ENCODE results near the gene RIC8B. TPM values are rescaled to one million over a fixed set of nuclear protein-coding genes. Genes with fewer than 3 reads are reported as not detected.

RIC8B gene
- total RNA-seq, 1 experiment from 2014 or later = 29.0 TPM

DNA sequence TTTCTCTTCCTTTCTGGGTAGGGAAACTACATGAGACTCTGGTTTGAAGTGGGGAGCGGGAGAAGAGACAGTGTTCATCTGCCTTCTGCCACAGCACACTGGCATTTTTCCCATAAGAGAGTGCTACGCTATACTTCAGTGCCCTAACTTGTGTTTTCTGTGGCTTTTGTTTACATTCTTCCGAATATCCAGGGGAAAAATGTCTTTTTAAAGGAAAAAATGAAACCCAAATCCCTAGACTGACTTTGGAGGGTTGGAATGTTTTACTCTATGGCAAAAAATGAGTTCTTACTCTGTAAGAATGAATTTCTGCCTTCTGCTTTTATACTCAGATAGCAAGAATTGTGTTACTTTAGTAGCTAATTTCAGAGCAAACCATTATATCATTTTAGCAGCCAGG lies 93.2 kb downstream of the RIC8B start:
- Histone ChIP-seq H2BK5ac (ENCODE audit: insufficient read length, low read length) (no peak overlapping the region), H4K5ac (ENCODE audit: insufficient read length, low read depth, low read length) (no peak overlapping the region), H3K23me2 (ENCODE audit: insufficient read length, low read depth, low read length, poor library complexity, severe bottlenecking) (no peaks in the 10 kb centered on the region), H2BK15ac (ENCODE audit: low read depth, low read length) (no peak overlapping the region), H2AFZ (ENCODE audit: low read length) (no peak overlapping the region), H3K27ac (ENCODE audit: insufficient read length, low read depth, low read length) (no peak overlapping the region), H4K20me1 (ENCODE audit: control insufficient read depth, insufficient read depth, insufficient read length) (no peaks in the 10 kb centered on the region), H3K4me2 (ENCODE audit: insufficient read depth, insufficient read length, low read length) (no peak overlapping the region), H3K79me1 (ENCODE audit: insufficient read depth, low read depth, low read length, poor library complexity, severe bottlenecking) (no peaks in the 10 kb centered on the region), H2BK120ac (ENCODE audit: low read depth, low read length, poor library complexity, severe bottlenecking) (no peak overlapping the region), H3K14ac (ENCODE audit: insufficient read depth, low read length) (no peak overlapping the region), H2AK5ac (ENCODE audit: insufficient read length, low read length) (no peak overlapping the region), H2BK20ac (ENCODE audit: low read depth, low read length, poor library complexity, severe bottlenecking) (no peak overlapping the region), H3K9ac (ENCODE audit: extremely low read depth, insufficient read length, low read length) (no peak overlapping the region), H3K4ac (ENCODE audit: low read depth, low read length) (no peak overlapping the region), H3K18ac (ENCODE audit: insufficient read length, low read depth, low read length) (no peak overlapping the region), H4K91ac (ENCODE audit: insufficient read length, low read depth, low read length) (no peak overlapping the region), H3K56ac (ENCODE audit: insufficient read length, low read depth, low read length) (no peak overlapping the region), H3T11ph (ENCODE audit: low read length) (no peak overlapping the region), H2BK12ac (ENCODE audit: insufficient read length, low read depth, low read length) (no peak overlapping the region), H3K9me3 (ENCODE audit: control insufficient read depth, low read depth, low read length) (no peaks in the 10 kb centered on the region), H3K4me1 (ENCODE audit: insufficient read depth, low read length) (0 out of 2 replicates have a peak, but pooled peaks cover 3% of the 10 kb centered on the region), H4K8ac (replicated peaks; ENCODE audit: insufficient read length, low read depth, low read length) (no peak overlapping the region), H3K23ac (ENCODE audit: insufficient read length, low read depth, low read length) (no peak overlapping the region), H3K79me2 (ENCODE audit: insufficient read depth, low read length) (no peaks in the 10 kb centered on the region), H3K27me3 (ENCODE audit: insufficient read depth, low read length) (no peaks in the 10 kb centered on the region)
- Mint-ChIP-seq H3K9me3 (no peaks in the 10 kb centered on the region), H3K27ac (no peak overlapping the region), H3K27me3 (ENCODE audit: low read depth) (no peaks in the 10 kb centered on the region), H3K36me3 (ENCODE audit: insufficient read depth in 1 of 3, low read depth in 3 of 3) (peaks cover 0 to 2% (median 0%) of the 10 kb centered on the region in 3 experiments; a peak in 2 of 7 replicates), H3K4me3 (no peak overlapping the region), H3K4me1 (peaks cover 19 to 20% of the 10 kb centered on the region in 2 experiments)
- no CpG with 5 or more reads among the region's 3 CpGs for WGBS (ENCODE audit: extremely low coverage, insufficient read length, low lambda C conversion rate)
- no peak for DNase-seq
- no peak for TF ChIP-seq CTCF (conservative IDR thresholded peaks at IDR 0.05)

Data from H9 (cell line).